Posterior cingulate gyrus (tissue), 11 donors: Measurements from ENCODE around the gene RFLNA.
"Not testable (repeated sequence)": the region's sequence is repeated elsewhere in the genome, so short reads cannot be mapped to it uniquely, and the experiment has no call there.

Experiments used
- DNase-seq, 10 donors: peaks; one replicate each; pipeline versions ENCODE4 v3.0.0 to v3.0.0-alpha.2; 2020 to 2021; ENCODE audit warnings: mixed read lengths in 3 of 10
- intact Hi-C: fragments of 100-400 bp; cut with DNase I; formaldehyde crosslinking; loops from one replicate; pipeline ENCODE4 v1.15.1; 2023

The RFLNA gene

DNA sequence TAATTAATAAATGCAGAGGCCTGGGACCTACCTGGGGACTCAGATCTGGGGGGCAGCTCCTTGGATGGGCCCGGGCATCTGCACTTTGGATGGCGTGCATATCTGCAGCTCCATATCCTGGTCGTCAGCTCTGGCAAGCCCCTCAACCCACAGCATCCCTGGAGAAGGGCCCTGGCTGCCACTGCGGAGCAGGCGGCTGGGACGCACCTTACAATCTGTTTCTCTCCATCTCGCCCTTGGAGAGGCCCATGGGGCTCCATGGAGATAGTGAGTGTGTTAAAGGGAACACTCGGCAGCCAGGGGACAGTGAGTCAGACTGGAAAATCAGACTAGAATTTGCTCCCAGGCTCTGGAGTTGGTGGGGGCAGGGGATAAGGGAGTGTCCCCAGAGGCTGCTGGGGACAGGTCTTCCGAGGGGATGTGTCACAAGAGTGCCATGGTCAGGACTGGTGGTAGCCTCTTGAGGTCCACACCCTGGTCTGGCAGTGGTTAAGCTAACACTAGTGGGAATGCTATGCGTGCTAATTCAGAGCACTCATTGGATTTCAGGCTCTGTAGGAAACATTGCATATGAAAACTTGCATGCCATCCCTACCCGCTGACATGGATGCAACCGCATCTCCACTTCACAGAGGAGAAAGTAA, 21.5 kb downstream of the RFLNA start:
- intact Hi-C loops: no loop called here
- peak in 1 of 10 donors; percentile 61 for DNase-seq

DNA sequence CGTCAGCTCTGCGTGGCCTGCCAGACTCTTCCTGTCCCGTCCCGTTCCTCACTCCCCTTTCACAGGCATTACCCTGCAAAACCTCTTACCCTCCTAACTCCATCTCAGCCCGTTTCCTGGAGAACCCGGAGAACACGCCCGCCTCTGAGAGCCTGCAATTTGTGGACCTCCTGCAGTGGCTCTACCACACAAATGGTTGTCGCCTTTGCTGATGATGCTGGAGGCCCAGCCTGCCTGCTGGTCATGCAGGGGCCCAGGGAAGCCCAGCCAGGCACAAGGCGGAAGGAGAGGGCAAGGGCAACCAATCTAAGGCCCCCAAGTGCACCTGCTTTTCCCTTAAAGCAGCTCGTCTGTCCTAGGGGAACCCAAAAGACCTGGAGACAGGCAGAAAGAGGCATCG, 22.5 kb downstream of the RFLNA start:
- intact Hi-C loops: no loop called here
- no peak for DNase-seq

DNA sequence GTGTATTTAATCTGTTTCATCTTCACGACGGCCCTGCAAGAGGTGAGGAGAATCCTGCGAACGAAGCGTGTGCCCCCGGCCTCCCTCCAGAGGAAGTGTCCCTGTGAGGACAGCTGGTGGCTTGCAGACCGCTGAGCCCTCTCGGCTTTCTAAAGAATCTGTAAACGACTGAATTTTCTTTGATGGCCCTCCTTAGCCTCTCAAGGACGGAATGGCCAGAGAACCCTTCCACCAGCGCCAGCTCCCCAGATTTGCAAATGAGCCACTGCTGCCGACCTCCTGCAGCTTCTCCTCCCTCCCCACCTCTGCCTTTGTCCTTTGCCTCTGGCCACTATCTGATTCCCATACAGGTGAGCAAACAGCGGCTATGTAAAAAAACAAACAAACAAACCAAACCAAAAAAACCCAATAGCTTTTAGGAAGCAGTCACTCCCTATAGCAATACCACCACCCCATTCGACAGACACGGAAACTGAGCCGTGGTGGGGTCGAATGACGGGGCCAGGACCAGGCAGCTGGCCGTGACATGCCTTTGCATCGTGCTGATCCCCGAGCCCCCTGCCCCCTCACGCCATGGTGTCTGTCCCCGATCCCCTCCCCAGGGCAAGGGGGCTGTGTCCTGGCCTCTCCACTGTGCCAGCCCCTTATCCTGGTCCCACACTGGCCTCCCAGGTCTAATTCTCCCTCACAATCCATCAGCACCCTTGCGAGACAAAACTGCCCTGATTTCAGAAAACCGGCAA, 23.6 kb downstream of the RFLNA start:
- intact Hi-C loops: no loop called here
- peak in 1 of 10 donors; percentile 80 for DNase-seq

DNA sequence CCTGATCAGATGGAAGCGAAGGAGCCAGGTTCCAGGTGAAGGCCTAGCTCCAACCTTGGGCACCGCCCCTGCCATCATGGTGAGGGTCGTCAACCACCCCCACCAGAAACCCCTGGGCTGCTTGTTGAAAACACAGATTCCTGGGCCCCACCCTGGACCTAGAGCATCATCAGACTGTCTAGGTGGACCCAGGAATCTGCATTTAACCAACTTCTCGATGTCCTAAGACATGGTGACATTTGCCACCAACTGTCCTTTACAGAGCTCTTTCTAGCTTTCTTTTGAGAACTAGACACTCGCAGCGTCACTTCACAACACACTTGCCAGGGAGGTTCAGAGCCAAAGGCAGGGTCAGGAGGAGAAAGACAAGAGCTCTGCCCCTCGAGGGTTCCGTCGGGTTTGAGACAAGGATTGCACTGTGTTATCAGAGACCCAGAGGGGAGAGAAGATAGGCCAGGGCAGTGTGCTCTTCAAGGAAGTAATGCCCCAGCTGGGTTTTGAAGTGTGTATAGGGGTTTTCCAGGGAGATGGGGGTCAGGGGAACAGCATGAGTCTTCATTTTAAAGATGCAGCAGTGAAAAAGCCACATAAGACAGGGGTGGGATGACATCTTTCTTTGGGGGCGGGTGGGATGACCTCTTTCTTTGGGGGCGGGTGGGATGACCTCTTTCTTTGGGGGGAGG, 24.6 kb downstream of the RFLNA start:
- DNase-seq: peak in 1 of 10 donors; percentile 72
- intact Hi-C loops: loop anchor here (2.0 kb wide), 2 partner anchors 275 to 283 kb away; no protein-coding TSS in a partner anchor

DNA sequence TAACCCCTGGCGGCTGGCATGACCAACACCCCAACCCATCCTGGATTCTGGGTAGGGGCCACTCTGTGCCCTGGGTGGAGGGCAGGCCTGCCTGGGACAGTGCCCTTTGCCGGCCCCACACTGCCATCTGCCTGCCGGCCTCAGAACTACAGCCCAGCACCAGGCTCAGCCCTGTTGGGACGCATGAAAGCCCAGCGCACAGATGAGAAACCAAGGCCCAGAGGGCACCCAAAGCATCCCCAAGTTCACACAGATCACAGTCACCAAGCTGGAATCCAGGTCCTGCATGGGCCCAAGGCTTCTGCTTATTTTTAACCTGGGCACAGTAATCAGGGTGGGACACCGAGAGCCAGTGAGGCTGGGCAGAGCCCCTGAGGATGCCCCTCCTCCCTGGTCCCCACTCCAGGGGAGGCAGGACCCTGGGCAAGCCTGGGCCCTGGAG, 26.2 kb downstream of the RFLNA start:
- DNase-seq: peak; percentile 58 to 96 (median 82)
- intact Hi-C loops: loop anchor here (2.0 kb wide), 2 partner anchors 276 to 284 kb away; no protein-coding TSS in a partner anchor

DNA sequence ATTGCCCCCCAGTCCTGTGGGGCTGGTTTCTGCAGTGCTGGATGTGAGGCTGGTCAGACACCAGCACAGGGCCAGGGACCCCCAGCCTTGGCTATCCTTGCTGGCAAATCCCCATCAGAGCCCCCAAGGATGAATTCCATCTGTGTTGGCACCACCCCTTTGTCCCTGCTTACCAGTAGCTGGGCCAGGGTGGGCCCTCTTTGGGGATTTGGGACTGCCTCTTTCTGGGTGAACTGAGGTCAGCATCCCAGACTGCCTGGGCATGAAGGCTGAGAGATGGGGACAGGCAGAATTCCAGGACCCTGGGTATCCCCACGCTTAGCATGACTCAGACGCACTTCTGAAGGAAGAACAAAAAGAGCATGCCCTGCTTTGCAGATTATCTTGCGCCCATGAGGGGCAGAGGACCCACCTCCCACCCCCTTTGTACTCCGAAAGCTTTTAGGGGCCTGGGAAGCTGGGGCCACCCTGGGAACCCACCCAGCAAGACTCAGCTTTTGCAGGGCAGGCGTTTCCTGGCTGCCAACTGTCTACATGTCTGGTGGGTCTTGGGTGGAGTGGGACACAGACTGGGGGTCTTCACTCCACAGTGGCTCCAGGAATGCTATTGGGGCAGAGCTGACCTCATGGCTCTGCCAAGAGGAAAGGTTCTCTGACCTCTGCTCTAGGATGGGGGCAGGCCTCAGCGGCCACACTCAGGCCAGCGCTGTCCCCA, 26.8 kb downstream of the RFLNA start:
- intact Hi-C loops: loop anchor here (2.0 kb wide), 2 partner anchors 277 to 285 kb away; no protein-coding TSS in a partner anchor
- DNase-seq: peak in 1 of 10 donors; percentile 66

DNA sequence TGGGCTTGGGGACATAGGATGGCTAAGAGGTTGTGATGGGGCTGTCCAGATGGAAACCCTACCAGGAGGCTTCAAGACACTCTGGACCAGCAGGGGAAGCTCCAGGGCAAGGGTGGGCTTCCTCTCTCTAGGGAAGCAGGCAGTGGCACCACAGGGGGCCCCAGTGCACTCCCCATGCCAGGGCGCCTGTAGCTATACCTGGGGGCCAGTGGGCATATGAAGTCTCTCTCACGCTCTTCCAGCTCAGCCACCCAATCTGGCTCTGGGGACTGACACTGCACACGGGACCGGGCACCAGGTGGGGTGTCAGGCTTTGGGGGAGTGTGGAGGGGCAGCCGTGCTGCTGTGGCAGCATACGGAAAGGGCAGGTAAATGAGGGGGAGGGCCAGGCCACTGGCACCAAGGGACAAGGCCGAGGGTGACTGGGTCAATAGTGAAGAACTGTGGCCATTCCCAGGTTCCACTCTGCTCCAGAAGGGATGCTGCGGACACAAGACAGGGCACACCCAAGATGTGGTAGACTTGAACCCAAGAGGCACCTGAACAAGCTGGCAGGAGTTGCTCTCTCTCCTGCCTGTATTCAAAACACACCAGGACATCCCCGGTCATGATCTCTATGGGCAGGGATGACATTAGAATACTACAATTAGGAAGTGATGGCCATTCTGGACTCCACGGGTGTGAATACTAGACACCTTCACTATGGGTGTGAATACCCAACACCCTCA, 27.5 kb downstream of the RFLNA start:
- no peak for DNase-seq
- intact Hi-C loops: no loop called here

DNA sequence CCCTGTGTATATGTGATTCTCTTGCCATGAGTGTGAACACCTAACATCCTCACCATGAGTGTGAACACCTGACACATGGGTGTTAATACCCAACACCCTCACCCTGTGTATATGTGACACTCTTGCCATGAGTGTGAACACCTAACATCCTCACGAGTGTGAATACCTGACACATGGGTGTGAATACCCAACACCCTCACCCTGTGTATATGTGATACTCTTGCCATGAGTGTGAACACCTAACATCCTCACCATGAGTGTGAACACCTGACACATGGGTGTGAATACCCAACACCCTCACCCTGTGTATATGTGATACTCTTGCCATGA, 28.1 kb downstream of the RFLNA start:
- DNase-seq, intact Hi-C loops: not testable (repeated sequence)

DNA sequence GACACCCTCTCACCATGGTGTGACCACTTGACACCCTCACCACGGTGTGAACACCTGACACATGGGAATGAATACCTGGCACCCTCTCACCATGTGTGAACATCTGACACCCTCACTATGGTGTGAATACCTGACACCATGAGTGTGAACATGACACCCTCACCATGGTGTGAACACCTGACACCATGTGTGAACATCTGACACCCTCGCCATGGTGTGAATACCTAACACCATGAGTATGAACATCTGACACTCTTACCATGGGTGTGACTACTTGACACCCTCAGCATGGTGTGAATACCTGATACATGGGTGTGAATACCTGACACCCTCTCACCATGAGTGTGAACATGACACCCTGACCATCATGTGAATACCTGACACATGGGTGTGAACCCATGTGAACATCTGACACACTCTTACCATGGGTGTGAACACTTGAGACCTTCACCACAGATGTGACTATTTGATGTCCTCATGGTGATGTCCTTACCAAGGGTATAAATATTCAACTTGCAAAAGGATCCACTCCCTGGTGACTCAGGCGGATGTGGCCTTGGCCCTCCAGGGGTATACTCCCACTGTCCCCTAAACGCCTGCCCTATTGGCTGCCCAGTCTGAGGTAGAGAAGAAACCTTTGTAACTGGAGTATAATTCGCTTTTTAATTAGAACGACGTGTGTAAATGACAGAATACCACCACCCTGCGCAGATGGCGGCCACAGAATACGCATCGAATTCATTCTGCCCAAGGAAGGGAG, 29.1 kb downstream of the RFLNA start:
- no peak for DNase-seq
- intact Hi-C loops: no loop called here

DNA sequence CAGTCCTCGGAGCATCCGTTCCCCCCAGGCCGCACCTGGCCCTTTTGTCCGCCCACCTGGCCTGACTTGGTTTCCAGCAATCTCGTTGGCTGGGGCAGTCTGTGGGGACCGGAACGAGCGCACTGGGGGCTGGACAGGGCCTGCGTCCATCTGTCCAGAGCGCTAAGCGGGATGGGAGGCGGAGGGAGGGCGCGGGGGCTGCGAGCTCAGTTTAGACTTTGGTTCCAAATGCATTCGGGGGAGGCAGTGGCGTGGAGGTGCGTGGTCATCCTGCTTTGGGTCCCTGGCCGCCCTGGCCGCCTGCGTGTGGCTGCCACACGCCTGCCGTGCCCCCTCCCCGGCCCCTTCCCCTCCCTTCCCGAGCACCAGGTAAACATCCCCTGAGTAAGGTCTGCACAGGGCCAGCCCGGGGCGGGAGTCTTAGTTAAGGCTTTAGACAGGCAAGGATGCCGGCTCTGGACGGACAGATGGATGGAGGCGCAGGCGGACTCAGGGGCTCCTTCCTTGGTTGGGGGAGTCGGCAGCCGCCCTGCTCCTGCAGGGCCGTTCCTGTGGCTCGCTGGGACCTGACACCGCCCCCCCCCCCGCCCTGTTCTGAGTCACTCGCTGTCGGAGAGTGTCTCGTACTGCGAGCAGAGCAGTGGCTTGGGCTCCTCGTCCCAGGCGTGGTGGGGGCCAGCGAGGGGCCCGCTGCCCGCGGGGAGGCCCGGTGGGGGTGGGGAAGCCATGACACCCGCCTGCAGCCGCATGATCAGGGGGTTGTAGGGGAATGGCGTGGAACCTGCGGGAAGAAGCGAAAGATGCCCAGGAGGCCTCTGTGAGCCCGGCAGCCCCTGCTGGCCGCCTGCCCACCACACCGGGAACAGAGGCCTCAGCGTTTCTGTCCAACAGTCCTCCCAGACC, 30.2 kb downstream of the RFLNA start:
- DNase-seq: no peak
- intact Hi-C loops: no loop called here

DNA sequence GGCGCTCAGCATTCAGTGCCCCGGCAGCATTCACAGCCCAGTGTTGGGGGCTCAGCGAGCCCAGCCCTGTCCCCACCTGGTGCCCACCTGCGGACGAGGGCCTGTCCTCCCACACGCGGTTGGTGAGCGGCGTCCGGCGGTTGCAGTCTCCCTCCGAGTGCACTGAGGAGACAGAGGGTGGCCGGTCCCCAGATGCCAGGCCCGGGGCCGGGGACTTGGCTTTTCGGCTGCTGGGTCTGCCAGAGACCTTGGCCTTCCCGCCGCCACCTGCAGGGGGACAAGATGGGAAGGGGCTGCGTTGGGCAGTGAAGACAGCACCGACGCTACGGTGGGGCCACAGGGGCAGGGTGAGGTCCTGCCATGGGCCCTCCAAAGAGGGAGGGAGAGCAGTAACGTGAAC, 31.2 kb downstream of the RFLNA start:
- intact Hi-C loops: no loop called here
- no peak for DNase-seq

DNA sequence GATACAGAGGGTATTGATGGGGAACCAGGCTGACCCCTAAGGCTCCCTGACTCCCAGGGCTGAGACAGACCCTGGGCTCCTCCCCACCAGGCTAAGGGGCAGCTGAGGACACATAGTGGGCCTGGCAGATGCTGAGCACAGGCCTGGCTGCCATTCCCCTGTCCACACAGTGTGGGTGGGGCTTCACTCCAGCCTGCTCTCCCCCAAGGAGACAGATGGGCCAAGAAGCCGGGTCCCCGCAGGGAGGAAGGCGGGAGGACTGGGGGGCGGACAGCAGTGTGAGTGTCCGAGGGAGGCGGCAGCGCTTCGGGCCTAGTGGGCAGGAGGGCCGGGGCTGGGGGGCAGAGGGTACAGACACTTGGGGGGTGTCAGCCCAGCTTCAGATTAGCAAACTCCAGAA, 32.0 kb downstream of the RFLNA start:
- DNase-seq: no peak
- intact Hi-C loops: no loop called here

DNA sequence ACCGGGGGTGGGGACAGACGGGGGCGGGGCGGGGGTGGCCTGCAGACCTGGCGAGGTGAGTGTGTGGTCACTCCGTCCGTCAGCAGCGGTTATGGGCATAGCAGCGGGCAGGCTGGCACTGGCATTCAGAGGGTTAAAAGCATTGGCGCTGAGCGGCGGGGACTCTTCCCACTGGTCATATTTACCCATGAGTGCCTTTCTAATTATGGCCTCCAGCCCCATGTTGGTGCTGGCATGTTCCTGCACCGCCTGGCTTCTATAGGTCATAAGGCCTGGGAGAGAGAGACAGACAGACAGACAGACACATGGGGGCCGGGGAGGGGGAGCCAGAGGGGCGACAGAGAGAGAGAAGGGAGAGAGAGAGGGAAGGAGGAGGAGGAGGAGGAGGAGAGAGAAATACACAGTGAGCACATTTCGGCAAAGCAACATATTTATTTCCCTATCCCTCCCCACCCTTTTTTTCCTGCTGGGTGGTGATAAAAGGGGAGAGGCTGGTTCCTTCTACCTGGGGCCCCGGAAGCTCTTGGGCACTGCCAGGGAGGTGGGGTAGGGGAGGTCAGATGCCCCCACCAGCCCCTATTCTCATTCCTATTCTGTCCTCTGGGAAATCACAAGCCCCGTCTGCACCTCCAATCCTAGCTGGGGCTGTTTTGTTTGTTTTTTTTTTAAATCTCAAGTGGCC, 32.6 kb downstream of the RFLNA start:
- intact Hi-C loops: no loop called here
- DNase-seq: no peak

DNA sequence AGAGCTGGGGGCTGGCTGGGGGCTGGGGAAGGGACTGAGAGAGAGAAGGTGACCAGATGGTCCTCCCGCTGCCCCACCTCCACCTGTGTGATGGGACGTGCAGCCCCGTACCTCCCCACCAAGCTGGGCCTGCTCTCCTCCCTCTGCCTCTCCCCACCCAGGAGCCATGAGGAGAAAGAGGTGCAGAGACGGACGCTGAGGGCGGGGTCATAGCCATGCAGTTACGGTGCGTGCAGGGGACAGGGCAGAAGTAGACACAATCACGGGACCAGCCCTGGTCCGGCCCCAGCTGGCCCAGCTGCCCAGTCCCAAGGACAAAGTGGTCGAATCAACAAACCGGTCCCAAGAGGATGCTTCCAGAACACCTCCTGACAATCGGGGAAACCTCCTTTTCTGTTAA, 33.2 kb downstream of the RFLNA start:
- intact Hi-C loops: no loop called here
- DNase-seq: no peak

DNA sequence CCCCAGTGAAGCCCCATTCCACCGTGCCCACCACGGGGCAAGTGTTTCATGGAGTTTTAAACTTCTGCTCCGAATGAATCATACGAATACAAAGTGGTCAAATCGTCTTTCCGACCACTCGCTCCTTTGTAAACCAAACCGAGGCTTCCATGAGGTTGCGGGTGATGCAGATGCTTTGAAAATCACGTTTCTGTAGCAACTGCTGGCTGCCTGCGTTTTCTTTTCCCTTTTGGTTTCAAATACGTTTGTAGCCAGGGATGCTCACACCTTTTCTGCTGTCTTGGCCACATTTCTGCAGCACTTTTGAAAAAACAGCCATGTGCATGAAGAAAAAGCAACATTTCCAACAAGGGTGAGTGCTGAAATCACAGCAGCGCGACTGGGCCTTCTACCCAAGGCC, 33.7 kb downstream of the RFLNA start:
- intact Hi-C loops: no loop called here
- DNase-seq: peak in 1 of 10 donors; percentile 14

DNA sequence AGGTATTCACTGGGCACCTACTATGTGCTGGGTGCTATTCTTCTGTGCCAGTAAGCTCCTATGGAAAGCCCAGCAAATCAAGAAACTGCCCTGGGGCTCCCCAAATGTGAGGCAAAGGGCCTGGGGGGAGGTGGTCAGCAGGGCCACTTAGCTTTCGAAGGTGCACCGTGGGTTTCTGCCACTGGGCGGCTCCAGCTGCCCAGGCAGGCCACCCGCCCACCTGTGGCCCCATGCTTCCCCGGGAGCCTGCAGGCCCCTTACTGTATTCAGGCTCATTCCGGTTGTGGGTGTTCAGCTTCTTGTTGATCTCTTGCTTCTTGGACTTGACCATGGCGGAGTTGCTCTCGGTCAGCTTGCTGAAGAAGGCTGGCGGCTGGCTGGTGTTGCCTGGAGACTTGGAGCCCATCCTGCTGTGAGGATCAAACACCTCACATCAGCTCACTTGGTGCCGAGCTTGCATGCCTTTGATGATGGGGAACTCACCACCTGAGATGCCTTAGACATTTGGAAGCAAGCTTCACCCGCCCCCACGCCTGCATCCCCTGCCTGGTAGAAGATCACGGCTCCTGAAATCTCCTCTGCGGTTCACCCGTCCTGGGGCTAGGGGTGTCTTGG, 37.3 kb downstream of the RFLNA start:
- no peak for DNase-seq
- intact Hi-C loops: no loop called here

DNA sequence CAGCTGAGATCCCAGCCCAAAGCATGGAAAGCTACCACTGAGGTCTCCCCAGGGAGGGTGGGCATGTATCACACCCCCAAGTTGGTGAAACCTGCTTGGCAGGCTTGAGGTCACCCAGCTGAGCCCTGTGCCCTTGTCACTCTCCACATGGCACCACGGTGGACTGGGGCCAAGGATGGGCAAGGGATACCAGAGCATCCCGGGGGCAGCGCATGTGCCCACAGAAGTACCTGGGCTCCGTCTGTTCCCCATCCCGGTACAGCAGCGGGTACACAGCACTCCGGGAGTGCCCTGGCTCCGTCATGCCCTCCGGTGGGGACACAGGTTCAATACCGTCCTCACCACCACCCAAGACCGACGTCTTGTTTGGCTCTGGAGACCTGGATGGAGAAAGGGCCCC, 38.0 kb downstream of the RFLNA start:
- no peak for DNase-seq
- intact Hi-C loops: no loop called here

DNA sequence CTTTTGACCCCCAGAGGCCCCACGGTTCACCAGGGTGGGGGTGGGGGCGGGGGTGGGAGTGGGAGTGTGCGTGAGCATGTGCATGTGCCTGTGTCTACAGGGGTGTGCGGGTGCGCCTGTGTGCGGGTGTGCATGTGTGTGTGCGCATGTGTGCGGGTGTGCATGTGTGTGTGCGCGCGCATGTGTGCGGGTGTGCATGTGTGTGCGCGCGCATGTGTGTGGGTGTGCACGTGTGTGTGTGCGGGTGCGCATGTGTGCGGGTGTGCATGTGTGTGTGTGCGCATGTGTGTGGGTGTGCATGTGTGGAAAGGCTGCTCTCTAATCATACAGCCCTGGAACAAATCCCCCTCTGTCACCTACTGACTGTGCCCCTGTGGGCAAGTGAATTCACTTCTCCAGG, 38.8 kb downstream of the RFLNA start:
- no peak for DNase-seq
- intact Hi-C loops: no loop called here
